A549 treated with ZK216348 at 1 μM for 4 hours (cell line): ENCODE results near the gene CHST4. TPM values are rescaled to one million over a fixed set of nuclear protein-coding genes. Genes with fewer than 3 reads are reported as not detected.

Source experiments
- total RNA-seq: library from RNA; stranded (reverse); fragments of 200-300 nt; extraction: Qiagen RNA extraction; gene quantifications from 5 replicates; pipeline ENCODE4 v1.2.3, GENCODE V29; 2022; ENCODE audit warnings: low read depth

CHST4 gene
- total RNA-seq: not detected in 5 replicates

DNA sequence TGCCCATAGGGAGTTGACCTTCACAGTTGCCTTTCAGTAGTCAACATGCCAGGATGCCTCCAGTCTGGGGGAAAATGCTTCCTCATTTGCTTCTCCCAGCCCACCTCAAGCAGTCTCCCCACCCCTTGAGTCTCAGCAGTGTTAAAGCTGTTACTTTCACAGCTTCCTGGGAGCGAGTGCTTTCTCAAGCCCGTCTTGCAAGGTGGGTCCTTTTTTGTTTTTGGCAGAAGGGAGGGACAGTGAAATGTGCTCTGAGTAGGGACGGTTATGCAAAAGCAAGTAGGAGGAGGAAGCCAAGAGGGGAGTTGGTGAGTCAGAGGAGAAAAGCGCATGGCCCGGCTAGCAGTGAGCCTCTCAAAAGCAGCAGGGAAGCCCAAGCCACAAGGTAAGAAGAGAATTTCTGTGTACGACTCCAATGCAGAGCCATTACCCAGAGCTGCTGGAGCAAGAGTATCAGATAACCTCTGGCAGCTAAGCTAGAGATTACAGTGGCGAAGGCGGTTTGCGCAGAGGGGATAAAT is at the start of gene CHST4:
TSS of gene CHST4 (plus strand) at position 316 of the 521 bp plus-strand sequence. CDS start 10,252 bp downstream, outside the sequence.

GRCh38 chr16:71489122-71489521 is 37.1 kb upstream of the CHST4 start, which contains the start of gene ZNF19:
TSS of gene ZNF19 (minus strand) at chr16:71489324. CDS start at chr16:71482114, 7,210 bp downstream.

DNA sequence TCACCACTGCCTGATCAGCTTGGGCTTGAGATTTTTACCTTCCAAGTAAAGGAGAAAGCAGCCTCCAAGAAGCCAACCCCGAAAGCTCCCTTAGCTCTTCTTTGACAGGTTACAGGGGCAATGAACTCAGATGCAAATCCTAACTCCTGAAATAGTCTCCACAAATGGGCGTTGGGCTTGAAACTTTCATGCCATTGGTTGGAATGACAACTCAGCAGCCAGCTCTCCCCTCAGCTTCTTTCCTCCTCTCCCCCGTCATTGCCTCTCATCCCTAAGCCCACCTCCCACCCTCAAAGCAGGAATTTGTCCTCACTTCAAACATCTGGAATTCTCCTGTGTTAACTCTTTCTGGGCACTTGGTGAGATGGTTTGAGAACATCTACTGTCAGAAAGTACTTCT is 50.7 kb downstream of the CHST4 start, which contains the start of gene TAT:
TSS of gene TAT (minus strand) at position 122 of the 400 bp plus-strand sequence. CDS start 677 bp downstream, outside the sequence.

Other genes with a start within 250 kb of the CHST4 start
- 8.1 to 14.4 TPM (median 12.9 TPM) in 5 replicates for gene CMTR2, start 237.0 kb upstream of the CHST4 start, total RNA-seq
- gene CALB2, start 167.7 kb upstream of the CHST4 start, total RNA-seq: 4.7 to 7.1 TPM (median 5.1 TPM) in 5 replicates
- not detected in 5 replicates for gene TLE7, start 84.4 kb upstream of the CHST4 start, total RNA-seq
- 4.9 to 9.6 TPM (median 6.0 TPM) in 5 replicates for gene ZNF23, start 64.2 kb upstream of the CHST4 start, total RNA-seq
- gene ZNF19, start 37.1 kb upstream of the CHST4 start, total RNA-seq: 1.5 to 4.1 TPM (median 2.1 TPM) in 5 replicates
- gene TAT, start 50.7 kb downstream of the CHST4 start, total RNA-seq: 0.04 TPM in 1 of 5 replicates, not detected in the others
- 0.08 to 0.52 TPM (median 0.41 TPM) in 4 of 5 replicates, not detected in the other for gene MARVELD3, start 99.8 kb downstream of the CHST4 start, total RNA-seq
- gene PHLPP2, start 198.3 kb downstream of the CHST4 start, total RNA-seq: 8.2 to 11.9 TPM (median 9.8 TPM) in 5 replicates